ENCODE measurements around the gene AGPAT3.

GRCh38 chr21:43924421-43925095 is 59.5 kb downstream of the AGPAT3 start:
- TF ChIP-seq CTCF (IDR thresholded peaks at IDR 0.05; ENCODE audit: poor library complexity) (no peak), EZH2 (IDR thresholded peaks at IDR 0.05; ENCODE audit: borderline replicate concordance) (no peak), EZH2phosphoT487 (IDR thresholded peaks at IDR 0.05; ENCODE audit: low read depth, severe bottlenecking, unreplicated experiment) (no peak)

All from hepatocyte (in vitro differentiated cells).